T-helper 1 cell treated with Interleukin-12 subunit alpha and Interleukin-12 subunit beta and Interleukin-4 antibody, amounts not matched to agents 30 ng/mL and 1 ng/mL, for 36 hours (primary cell): Measurements from ENCODE around the gene SECISBP2. TPM values are rescaled to one million over a fixed set of nuclear protein-coding genes. Genes with fewer than 3 reads are reported as not detected.
"Not testable (repeated sequence)": the region's sequence is repeated elsewhere in the genome, so short reads cannot be mapped to it uniquely, and the experiment has no call there.

Experiments
- intact Hi-C: fragments of 100-400 bp; cut with micrococcal nuclease; formaldehyde crosslinking; loops from one replicate; pipeline ENCODE4 v1.15.1; 2024
- total RNA-seq: library from RNA; stranded (reverse); gene quantifications from 2 replicates; pipeline ENCODE4 v1.2.3, GENCODE V29; 2022

The SECISBP2 gene
- total RNA-seq, 1 donor from 2014 or later, result 51.4 TPM

GRCh38 chr9:89343812-89344211 is 25.5 kb downstream of the SECISBP2 start:
- intact Hi-C loops, result not testable (repeated sequence)

GRCh38 chr9:89345476-89345875 is 27.2 kb downstream of the SECISBP2 start:
- intact Hi-C loops, result no loop called here

DNA sequence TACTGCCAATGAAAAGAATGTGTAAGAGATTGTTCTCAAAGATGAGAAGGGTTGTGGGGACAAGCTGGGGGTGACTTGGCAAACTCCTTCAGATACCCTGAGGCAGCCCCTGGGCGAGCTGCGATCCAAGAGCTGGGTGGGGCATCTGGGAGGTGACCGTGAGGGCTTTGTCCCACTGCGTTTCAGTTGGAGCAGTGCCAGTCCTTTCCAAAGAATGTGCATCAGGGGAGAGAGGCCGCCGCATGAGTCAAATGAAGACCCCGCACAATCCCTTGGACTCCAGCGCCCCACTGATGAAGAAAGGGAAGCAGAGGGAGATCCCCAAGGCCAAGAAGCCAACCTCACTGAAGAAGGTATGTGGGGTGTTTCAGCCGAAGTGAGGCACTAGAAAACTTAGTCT is 28.4 kb downstream of the SECISBP2 start:
- intact Hi-C loops, result no loop called here

DNA sequence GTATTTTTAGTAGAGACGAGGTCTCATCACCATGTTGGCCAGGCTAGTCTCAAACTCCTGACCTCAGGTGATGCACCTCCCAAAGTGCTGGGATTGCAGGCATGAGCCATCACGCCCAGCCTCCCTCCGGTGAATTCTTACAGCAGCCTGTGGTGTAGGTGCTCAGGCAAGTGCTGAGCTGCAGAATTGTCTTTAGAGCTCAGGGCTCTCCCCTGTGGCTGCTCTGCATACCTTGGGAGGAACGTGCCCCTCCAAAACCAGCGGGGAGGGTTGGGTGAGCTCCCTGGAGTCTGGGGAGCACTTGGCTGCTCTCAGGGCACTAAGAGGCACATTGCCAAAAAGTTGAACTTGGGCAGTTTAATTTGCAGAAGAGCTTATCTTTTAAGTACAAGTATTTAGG is 29.4 kb downstream of the SECISBP2 start:
- intact Hi-C loops, result no loop called here

DNA sequence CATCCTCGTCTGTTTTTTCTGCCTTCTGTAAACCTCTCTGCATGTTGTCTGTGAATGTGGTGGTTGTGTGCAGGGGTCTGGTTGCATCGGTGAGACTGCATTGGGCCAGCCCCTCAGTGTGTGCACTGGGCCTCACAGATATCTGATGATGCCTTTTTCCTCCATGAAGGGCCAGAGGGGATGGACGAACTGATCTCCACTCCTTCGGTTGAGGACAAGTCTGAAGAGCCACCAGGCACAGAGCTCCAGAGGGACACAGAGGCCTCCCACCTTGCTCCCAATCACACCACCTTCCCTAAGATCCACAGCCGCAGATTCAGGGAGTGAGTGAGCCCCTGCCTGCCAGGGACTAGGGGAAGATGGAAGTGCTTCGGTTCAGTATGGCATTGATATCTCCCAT is 31.3 kb downstream of the SECISBP2 start:
- intact Hi-C loops, result no loop called here

DNA sequence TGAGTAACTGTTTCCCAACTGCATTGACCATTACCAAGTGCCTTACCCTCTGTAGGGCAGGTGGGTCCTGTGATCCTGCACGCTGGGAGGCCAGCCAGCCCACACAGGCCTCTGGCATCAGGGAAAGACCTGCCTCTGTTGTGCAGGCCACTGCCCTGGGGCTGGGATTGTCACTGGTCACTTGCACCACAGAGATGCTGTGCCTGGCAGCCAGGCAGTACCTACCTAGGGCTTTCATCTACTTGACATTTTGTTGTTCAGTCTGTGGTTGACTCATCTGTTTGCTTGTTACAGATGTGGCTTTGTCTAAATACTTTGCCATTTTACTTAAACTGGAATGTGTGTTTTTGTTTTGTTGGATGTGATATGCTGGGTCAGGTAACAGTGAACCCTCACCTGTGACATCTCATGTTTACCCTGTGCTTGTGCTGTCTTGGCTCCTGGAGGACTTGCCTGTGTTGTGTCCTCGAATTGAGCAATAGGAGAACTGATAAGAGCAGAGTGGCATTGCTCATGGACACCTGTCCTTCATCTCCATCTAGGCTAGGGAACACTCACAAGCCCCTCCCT is 32.8 kb downstream of the SECISBP2 start:
- intact Hi-C loops, result no loop called here

- intact Hi-C loops, result loop anchor here (2.0 kb wide), 1 partner anchor 33 kb away; the partner anchor contains the start of gene SECISBP2
Observed at GRCh38 chr9:89351584-89352300, 33.4 kb downstream of the SECISBP2 start.

DNA sequence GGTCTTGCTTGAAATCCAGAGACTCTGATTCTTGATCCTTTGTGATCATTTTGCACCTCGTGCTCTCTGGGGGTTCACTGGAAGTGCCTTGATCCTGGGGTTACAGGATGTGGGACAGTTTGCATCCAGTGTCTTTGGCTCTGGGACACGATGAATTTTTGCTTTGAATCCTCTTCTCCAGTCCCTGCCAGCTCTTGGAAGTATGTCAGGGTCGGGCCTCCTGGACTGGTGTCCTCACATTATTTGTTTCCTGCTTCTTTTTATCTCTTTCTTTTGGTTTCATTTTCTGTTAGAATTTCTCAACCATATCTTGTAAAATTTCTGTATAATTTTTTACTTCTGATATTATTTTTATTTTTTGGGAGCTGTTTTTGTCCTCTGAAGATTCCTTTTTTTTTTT is 34.2 kb downstream of the SECISBP2 start:
- intact Hi-C loops, result loop anchor here (2.0 kb wide), 1 partner anchor 34 kb away; the partner anchor contains the start of gene SECISBP2

GRCh38 chr9:89352874-89353649 is 34.8 kb downstream of the SECISBP2 start:
- intact Hi-C loops, result loop anchor here (2.0 kb wide), 1 partner anchor 34 kb away; the partner anchor contains the start of gene SECISBP2

DNA sequence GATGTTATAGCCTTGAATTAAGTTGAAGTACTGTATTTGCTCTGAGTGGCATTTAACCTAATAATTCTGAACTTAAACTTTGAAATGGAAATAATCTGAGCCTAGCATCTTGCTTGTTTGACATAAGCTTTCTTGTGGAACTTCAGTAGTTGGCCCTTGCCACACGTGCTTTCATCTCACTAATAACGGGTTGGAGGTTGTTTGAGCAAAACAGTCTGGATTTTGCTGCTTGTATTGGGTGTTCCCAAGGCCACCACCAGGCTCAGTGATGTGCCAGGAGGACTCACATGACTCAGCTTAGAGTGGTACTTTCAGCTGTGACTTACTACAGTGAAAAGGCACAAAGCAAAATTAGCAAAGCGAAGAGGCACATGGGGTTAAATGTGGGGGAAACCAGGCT is 35.7 kb downstream of the SECISBP2 start:
- intact Hi-C loops, result loop anchor here (2.0 kb wide), 1 partner anchor 35 kb away; the partner anchor contains the start of gene SECISBP2

DNA sequence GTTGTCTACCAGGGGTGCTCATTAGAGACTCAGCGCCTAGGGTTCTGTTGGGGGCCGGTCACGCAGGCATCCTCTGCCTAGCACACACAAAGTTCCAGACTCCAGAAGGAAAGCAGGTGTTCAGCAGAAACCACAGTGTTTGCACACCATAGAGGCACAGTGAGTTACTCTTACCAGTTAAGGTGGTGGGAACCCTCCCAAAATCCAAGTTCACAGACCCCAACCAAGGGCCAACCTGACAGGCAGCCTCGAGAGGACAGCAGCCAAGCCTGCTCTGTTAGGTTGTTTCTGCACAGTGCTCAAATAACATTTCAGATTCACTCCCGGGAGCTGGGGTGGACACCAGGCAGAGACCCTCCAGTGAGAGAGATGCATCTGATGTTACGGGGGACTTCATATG is 36.2 kb downstream of the SECISBP2 start:
- intact Hi-C loops, result no loop called here

GRCh38 chr9:89356782-89357181 is 38.5 kb downstream of the SECISBP2 start:
- intact Hi-C loops, result no loop called here

DNA sequence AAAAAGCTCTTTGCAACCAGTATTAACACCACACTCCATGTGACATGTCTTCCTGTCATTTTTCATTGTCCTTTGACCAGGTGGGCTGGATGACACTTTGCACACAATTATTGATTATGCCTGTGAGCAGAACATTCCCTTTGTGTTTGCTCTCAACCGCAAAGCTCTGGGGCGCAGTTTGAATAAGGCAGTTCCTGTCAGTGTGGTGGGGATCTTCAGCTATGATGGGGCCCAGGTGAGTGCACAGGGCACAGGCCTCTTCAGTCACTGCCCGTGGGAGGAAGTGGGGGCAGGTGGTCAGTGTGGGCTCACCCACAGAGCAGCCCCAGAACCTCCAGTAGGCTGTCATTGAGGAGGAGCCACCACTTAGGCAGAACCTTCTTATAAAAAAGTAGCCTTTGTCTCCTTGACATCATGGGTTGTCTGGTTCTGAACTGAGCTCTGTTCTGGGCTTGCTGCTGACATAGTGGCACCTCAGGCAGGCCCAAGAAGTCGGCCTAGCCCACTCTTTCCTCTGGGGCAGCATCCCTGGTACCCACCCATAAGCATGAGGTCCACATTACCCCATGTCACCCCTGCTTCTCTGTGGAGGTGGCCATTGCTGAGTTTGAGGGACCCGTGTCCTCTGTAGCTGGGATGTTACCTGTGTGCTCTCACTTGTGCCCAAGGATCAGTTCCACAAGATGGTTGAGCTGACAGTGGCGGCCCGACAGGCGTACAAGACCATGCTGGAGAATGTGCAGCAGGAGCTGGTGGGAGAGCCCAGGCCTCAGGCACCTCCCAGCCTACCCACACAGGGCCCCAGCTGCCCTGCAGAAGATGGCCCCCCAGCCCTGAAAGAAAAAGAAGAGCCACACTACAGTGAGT is 39.3 kb downstream of the SECISBP2 start:
- intact Hi-C loops, result no loop called here

DNA sequence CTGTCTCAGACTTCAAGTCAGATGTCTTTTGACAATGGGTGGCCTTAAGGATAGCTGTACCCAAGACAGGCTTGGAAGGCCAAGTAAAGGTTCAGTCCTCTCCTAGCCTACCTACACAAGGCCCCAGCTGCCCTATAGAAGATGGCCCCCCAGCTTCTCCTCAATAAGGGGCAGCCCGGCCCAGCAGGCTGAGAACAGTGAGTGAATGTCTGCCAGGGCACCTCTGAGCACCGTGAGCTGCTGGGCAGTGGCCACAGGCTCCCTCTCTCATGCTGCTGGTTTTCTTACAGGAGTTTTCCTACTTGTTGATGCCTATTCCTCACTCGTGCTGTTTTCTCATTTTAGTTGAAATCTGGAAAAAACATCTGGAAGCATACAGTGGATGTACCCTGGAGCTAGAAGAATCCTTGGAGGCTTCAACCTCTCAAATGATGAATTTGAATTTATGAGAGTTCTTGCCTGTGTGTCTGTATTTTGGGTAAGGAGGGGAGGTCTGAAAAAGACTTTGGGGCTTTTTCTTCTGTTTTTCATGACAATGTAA is 40.1 kb downstream of the SECISBP2 start:
- intact Hi-C loops, result no loop called here

- intact Hi-C loops, result no loop called here
Observed at GRCh38 chr9:89358985-89359384, 40.7 kb downstream of the SECISBP2 start.

- intact Hi-C loops, result loop anchor here (2.0 kb wide), 1 partner anchor 15 kb away; no protein-coding TSS in a partner anchor
Observed at GRCh38 chr9:89359751-89360261, 41.5 kb downstream of the SECISBP2 start.

GRCh38 chr9:89360465-89360864 is 42.2 kb downstream of the SECISBP2 start:
- intact Hi-C loops, result loop anchor here (2.0 kb wide), 1 partner anchor 14 kb away; no protein-coding TSS in a partner anchor

DNA sequence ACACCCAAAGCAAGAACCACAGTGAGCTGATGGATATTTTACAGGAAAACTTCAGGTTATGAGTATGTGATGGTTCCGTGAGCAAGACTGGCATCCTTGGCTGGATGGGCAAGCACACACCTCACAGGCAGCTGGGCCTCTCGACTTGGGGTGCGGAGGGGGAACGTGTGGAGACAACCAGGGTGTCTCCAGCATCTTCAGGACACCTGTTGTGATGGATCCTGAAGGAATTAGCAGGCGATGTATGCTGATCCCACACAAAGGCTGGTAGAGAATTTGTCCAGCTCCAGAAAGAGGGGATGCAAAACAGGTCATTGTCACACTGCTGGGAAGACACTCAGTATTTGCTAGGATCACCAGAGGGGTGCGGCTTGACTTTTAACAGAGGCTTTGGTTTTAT is 42.7 kb downstream of the SECISBP2 start:
- intact Hi-C loops, result loop anchor here (2.0 kb wide), 1 partner anchor 14 kb away; no protein-coding TSS in a partner anchor

DNA sequence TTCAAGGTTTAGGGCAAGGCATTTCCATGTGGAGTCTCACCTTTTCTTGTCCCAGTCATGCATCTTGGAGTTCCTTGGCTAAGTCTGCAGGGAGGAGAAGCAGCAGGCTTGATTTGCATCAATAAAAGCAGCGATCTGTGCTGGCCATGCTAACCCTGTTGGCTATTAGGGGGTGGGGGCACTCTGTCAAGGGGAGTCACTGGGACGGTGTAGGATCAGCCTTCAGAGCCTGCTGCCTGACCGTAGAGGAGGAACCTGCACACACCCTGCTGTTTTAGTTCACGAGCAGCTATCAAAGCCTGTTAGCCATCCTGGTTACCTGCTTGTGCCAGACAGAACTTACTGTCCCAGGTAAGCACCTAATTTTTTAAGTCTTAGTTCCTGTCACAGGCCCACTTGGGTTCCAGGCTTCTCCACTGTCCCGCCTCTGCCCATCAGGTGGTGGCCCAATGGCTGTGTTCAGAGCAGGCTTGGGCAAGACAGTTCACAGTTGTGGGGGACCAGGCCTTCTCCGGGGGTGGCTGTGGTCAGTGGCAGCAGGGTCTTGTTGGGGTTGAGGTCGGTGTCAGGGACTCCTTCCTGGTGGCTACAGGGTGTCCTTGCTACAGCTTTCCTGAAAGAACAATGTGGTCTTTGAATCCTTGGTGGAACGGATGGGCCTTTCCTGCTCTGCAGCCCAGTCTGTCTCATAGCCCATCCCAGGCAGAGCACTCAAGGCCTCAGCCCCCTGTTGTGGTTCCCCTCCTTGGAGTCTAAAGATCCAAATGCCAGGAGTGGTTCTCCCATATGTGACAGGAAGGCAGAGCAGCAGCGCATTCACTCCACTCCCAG is 43.7 kb downstream of the SECISBP2 start:
- intact Hi-C loops, result loop anchor here (2.0 kb wide), 1 partner anchor 13 kb away; no protein-coding TSS in a partner anchor
